NCI-H2107 treated with DMSO at 0.1 percent for 48 hours (cell line): ENCODE measurements around the gene TBC1D1.
A peak's percentile ranks its signal among the peaks of the same experiment; 100 is the strongest.

Experiments used
- DNase-seq: peaks from one replicate; lab custom pipeline; 2025; ENCODE audit not compliant: unreplicated experiment; lab: John Stamatoyannopoulos, UW

TBC1D1 gene

DNA sequence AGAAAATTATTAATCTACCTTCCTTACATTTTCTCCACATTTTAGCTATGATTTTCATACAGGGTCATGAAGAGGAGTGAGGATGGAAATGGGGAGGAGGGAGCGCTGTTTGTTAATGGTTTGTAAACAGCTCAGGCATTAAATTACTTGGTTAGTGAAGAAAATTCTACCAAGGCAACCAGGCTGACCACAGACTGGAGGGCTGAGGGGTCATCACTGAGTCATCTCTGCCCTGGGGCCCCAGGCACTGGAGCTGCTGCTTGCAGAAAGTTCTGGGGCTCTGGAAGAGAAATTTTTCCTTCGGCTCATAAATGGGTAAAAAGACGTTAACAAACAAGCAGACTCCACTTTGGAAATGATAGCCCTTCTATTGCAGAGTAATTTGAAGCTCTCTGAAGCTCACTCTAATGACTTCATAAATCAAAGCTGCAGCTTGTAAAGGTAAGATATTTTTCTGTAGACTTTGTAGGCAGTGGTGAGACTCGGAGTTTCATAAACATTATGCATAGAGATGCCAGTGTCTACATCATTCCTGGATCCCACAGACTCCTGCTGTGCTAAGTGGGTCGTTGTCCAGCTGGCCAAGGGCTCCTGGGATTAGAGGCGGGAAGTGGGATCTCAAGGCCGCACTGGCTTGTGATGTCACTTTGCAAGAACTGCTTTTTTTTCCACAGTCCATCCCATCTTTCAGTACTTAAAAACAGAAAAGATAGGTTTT lies 228.9 kb downstream of the TBC1D1 start:
- peak; percentile 7 for DNase-seq

DNA sequence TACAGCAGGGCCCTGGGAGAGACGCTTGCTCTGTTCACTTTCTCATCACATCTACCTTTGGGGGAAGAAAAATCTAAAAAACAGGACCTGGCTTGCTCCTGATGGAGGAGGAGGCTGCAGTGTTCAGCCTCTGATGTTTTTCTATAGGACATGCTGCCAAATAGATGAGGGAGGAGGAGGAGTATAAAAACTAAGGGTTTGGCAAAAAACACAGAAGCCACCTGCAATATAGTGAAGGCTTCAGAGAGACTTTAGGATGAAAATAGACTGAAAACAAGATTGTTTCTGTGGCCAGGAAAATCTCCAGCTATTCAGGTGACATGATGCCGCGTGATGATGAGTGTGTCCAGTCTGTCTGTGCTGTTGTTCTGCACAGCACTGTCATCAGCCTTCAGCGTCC lies 229.9 kb downstream of the TBC1D1 start:
- no peak for DNase-seq

DNA sequence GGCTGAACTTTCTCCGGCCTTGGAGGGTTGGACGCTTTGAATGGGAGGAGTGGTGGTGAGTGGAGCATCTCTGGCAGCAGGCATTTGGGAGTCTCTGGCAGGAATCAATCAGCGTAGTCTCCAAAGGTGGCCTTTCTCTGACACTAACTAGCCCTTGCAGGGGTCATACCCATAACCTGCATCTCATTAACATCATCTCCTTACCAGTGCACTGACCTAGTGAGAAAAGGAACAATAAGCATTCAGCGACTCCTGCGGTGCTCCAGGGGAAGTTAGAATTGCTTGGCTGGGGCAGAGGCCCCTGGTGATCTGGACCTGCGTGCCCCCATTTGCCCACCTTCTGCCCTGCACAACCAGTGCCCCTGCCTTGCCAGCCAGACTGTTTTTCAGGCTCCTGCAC lies 231.2 kb downstream of the TBC1D1 start:
- no peak for DNase-seq

DNA sequence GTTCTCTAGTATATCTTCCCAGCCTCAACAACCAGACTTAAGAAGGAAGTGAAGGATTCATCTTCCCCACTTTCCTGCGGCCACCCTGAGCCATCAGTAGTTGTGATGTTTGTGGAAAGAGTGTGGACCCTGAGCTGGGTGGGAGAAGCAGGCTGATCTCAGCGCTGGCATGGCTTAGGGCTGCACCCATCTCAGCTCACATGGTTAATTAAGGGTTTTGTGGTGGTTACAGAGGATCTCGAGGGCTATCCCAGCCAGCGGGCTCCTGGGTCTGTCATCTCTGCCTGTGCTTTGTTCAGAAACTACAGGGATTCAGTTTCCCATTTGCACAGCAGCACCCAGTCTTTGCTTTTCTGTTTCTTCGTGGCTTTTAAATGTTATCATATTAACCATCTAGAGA lies 232.7 kb downstream of the TBC1D1 start:
- DNase-seq = peak; percentile 32

DNA sequence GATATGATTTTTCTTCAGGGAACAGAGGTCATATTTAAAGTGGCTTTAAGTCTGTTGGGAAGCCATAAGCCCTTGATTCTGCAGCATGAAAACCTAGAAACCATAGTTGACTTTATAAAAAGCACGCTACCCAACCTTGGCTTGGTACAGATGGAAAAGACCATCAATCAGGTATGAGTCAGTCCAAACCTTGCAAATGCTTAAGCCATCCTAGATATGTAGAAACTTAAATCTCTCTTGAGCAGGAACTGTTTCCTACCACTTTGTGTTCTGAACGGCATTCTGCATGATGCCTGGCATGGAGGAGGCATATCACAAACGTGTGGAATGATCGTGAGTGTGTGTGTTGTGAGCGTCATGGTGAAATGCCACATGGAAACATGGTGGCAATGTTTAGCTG lies 234.1 kb downstream of the TBC1D1 start:
- no peak for DNase-seq

DNA sequence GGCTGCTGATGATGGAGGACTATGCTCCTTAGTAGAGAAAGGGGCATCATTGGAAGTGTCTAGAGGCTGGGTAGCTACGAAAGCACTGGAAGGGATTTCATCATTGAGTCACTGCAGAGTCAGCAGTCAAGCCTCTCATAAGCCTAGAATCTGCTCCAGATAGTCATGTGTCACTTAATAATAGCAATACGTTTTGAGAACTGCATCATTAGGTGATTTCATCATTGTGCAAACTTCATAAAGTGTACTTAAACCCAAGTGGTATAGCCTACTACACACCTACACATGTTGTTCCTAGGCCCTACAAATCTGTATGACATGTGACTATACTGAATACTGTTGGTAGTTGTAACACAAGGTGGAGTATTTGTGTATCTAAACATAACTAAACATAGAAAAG lies 234.9 kb downstream of the TBC1D1 start:
- no peak for DNase-seq

DNA sequence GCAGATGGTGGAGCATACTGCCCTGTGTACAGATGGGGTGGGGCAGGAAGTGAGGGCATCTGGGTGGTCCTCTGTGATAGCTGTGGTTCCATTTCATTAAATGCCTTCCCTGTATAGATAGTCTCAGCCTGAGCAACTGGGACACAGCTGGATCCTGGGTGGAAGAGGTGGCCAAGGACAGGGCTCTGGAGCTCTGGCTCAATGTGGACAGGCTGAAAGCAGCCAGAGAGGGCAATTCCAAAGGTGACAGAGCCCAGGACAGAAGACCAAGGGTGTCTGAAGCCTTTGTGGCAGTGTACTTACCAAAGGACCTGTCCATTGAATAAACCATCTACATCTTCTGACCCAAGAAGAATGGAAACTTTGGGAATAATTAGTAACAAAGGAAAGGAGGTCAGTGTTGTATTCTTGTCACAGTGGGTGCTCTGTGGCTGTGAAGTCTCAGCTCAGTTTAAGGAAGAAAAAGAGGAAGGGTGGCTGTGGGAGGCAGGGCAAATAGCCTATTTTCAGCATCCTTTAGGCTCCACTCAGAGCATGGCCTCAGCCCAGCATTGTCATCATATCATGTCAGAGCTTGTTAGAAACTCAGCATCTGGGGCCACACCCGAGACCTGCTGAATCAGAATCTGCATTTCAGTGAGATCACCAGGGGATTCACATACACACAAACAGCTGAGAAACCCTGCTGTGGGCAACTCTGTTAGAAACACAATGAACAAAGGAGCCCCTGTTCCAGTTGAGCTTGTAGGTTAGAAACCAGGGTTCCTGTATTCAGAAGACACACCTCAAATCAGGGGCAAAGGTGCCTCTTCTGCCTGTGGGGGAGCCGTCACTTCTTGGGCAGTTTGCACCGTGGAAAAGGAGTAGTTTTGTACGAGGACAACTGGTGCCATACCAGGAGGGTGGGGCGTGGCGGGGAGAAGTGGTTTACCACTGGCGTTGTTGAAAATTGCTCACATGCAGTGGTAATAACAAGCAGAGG lies 237.9 kb downstream of the TBC1D1 start:
- no peak for DNase-seq

DNA sequence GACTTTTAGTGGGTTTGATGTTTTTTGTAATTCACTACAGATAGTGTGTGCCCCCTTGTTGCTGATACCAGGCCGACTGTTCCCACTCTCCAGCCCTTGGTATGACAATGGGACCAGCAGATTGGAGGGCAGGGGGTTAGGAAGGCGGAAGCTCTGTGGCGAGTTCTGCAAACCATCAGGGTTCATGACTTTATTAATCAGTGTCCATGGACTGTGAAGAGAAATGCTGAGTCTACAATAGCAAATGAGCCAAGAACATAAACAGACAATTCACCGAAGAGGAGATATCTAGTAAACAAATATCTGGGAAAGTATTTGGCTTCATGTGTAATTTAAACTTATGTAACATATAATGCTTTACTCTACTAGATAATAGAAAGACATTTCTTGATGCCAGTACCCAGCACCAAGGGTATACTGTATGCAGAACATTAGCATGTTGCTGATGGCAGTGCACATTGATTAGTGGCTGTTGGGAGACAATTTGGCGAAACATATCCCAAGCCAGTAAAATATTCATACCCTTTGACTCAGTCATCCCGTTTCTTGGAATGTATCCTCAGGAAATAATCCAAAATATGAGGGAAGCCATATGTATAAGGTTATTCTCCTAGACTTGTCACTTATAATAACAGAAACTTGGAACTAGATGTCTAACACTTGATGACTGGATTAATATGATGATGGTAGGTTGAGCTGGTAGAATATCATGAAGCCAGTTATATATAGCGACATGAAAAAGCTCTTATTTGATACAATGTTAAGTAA lies 238.8 kb downstream of the TBC1D1 start:
- DNase-seq = no peak

DNA sequence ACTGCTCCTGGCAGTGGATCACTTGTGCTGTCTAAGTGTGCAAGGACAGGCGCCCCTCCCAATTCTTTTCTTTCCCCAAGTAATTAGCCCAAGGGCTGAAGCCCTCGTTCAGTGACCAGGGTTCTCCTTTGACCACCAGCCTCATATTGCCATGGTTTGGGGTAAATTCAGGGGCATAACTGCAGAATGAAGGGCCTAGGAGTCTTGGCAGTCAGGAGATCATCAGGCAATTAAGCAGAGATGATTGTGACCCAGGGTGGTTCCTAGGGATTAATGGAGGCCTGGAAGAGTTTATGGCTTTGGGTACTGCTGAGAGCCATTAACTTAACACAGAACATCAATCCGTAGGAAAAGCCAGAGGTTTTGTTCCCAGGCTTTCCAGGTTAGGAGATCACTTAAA lies 240.0 kb downstream of the TBC1D1 start:
- DNase-seq = no peak

DNA sequence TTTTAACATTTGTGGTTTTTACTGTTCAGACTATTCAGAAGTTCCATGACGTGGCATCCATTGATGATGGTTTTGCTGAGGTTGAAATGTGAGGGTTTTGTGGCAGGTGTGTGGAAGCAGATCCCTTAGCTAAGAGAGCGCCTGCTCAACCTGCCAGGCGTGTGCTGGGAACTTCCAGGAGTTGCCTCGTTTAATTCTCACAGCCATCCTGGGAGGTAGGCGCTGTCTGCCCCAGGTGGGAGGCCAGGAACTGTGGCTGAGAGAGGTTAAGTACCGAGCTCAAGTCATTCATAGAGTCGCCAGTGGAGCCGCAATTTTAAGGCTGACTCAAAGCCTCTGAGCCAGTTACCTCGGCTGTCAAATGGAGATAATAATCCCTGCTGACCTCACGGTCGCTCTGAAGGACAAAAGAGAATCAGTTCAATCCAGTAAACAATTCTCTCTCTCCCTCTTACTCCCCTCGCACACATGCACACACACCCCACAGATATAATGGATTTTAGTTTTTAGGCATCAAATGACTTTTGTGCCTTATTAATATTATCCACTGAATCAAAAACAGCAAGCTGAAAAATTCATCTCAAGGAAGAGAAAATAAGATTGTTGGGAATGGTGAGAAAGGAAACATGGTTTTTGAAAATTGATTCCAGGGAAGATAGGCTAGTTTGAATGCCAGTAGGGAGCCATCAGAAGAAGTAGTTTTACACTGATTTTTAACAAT lies 240.6 kb downstream of the TBC1D1 start:
- peak; percentile 60 for DNase-seq

DNA sequence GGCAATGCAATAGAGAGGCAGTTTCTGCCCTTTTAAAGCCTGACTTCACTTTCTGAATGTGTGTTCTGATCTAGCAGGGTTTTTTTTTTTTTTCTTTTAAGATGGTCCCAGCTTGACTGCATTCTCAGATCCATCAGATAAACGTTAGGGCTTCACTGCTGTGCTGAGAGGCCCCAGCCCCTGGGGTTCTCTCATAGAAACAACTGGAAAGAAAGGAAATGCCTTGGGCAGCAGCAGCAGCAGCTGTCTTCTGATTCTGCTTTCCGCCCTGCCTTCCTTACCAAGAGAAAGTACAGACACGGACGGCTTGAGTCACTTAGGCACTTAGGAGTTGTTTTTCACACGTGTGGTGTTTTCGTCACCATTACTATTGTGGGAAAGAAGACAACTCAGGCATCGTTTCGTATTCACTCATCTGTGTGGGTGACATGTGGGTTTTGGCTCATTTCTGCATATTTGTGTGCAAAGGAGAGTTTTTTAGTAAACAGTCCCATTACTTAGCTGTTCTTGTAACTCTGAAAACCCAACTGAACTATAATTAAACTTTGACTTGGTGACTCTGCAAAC lies 241.3 kb downstream of the TBC1D1 start:
- no peak for DNase-seq

DNA sequence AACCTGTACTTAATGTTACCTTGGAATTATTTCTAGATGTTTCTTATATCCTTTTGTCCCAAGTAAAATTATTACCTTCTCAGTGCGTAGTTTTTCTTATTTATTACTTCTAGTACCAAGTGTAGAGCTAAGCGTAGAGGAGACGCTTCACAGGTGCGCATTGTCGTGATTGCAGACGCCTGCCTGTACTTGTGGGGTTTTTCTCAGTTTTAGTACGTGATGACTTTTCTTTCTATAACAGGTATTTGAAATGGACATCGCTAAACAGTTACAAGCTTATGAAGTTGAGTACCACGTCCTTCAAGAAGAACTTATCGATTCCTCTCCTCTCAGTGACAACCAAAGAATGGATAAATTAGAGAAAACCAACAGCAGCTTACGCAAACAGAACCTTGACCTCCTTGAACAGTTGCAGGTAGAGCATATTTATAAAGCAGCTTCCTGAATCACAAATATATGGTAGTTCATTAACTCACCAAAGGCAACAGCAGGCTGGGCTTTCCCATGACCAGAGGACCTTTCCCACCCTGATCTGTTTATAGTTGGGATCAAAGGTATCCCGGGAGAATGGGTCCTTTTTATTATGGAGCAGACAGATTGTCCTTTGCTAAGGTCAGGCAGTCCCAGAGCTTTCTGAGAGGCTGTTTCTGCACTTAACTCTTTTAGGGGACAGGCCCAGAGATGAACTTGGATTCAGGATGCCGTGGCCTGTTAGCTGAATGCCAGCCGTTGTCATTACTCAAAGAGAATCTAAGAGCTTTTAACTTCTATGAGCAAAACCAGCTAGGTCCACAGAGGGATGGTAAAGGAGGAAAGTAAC lies 242.2 kb downstream of the TBC1D1 start:
- DNase-seq = no peak

DNA sequence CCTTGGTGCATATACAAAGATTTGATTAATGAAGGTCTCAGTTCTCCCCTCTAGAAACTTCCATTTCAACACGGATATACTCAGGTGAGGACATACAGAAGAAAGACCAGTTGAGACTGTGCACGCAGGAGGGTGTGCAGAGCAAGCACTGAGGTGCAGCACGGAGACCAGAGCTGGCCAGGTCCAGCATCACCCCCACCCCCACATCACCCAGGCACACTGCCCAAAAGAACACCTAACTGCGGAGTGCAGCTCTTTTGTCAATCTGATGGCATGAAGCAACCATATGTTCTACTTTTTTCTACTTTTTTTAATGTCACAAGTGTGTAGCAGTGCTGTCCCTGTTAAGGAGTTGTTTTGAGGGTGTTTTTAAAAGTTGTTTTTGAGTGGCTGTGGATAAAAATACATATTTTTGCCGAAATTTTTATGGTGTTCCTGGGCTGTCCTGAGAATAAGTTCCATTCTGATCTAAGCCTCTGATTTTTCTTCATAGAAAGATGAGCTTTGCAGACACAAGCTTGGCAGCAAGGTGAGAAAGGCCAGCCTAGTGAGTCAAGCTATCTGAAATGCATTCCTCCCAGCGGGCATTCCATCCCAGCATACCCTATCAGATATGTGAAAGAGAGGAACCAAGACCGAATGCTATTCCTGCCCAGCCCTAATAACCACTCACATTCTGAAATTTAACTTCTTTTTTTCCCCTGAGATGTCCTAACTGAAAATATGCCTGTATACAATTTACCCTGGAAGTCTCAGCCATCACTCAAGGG lies 243.0 kb downstream of the TBC1D1 start:
- no peak for DNase-seq

DNA sequence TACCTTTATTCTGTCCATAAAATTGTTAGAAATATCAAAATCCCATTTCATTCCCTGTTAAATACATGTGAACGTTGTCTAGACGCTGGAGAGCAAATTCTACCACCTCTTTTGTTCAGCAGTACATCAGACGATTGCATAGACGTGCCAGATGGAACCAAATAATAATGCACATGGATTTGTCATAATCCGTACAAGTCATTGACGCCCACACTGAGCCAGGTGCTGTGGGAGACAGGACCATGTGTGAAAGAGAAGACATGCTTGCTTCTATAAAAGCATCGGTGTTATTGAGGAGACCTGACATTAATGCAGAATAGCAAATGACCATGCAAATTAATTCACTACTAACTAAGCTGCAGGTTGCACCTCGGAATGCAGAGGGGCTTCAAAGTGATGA lies 244.3 kb downstream of the TBC1D1 start:
- DNase-seq = no peak

DNA sequence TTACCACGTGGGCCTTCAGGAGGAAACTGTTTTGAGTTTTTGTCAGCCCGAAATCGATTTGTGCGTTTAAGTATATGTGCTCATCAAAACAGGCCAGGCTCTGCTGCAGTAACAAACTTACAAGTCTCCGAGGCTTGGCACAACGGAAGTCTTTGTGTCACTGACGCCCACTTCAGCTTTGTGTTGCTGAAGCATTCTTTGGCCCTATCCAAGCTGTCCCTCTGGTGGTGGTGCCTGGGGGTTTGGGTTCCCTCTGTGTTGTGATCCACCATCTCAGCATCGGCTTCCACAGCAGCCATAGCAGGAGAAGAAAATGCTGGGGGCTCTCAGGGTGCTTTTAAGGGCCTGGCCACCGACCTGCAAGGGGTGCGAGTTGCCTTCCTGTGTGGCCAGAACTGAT lies 245.7 kb downstream of the TBC1D1 start:
- no peak for DNase-seq

DNA sequence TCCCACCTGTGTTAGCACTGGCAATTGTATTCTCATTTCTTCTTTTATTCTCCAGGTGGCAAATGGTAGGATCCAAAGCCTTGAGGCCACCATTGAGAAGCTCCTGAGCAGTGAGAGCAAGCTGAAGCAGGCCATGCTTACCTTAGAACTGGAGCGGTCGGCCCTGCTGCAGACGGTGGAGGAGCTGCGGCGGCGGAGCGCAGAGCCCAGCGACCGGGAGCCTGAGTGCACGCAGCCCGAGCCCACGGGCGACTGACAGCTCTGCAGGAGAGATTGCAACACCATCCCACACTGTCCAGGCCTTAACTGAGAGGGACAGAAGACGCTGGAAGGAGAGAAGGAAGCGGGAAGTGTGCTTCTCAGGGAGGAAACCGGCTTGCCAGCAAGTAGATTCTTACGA lies 246.2 kb downstream of the TBC1D1 start:
- no peak for DNase-seq

DNA sequence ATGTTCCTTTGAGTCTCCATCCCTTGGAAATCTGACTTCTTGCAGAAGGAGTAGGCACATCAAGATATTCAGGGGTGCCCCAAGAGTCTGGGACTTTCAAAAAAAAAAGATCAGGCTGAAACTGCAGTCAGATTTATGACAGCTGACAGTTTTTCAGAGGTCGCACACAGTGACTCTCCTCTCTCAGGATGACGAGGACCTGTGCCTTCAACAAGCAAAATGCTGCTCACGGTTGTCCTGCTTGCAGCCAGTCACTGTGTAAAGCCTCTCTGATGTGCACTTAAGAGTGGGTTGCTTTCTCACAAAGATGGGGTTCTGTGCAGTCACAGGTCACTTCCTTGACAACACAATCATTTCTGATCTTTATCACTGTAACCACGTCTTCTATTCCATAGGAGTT lies 247.5 kb downstream of the TBC1D1 start:
- no peak for DNase-seq

DNA sequence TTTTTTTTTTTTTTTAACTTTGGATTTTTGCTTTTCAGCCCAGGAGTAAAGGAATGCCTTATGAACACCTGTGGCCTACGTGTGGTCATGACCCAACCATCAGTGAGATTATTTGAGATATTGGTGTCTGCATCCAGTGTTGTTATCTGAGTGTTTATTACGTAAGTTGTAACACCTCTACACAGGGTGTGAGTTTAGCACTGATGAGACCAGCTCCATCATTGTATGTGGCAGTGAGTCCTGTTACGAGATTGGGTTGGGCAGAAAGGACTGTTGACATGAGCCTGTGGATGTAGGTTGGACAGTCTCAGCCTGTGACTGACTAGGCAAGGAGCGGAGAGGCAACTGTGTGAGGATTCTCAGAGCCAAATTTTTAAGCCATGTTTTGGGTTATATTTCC lies 248.3 kb downstream of the TBC1D1 start:
- no peak for DNase-seq

DNA sequence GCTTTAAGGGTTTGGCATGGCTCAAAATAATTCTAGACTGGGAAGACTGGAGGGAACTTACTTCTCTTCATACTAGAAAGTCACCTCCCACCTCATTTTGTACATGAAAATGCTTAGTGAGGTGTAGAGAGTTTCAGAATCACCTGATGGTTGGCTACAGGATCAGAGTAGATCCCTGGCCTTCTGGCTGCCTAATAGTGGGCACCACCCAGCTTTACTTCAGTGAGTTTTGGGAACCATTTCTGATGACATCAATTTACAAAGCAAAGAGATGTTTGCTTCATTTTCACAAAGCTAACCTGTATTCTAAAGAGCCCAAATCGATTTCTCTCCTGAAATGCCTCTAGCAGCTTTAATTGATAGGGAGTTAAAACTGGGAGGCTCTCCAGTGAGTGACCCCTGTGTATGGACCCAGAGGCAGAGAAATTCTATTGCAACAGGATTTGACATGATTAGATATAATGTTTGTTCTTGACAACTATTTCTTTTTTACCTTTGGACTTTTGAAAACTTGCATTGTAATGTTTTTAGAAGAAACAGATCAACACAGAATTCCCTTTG lies 249.8 kb downstream of the TBC1D1 start:
- no peak for DNase-seq
